HTERT RPE-1 (cell line): ENCODE results near the gene UBQLN4.
"Not testable (repeated sequence)": the region's sequence is repeated elsewhere in the genome, so short reads cannot be mapped to it uniquely, and the experiment has no call there.

Source experiments
- in situ Hi-C: fragments of 300-500 bp; cut with MboI; formaldehyde crosslinking; loops from 4 replicates; pipeline ENCODE4 v1.14.3; 2020; ENCODE audit warnings: low sequenced_read_pairs

The UBQLN4 gene

GRCh38 chr1:156081180-156081916 is 27.8 kb upstream of the UBQLN4 start:
- in situ Hi-C loops = no loop called here

- in situ Hi-C loops = no loop called here
Observed at GRCh38 chr1:156080863-156081179, 27.2 kb upstream of the UBQLN4 start.

- in situ Hi-C loops = no loop called here
Observed at GRCh38 chr1:156080241-156080862, 26.8 kb upstream of the UBQLN4 start.

GRCh38 chr1:156079762-156080161 is 26.2 kb upstream of the UBQLN4 start:
- in situ Hi-C loops = no loop called here

GRCh38 chr1:156078728-156079127 is 25.1 kb upstream of the UBQLN4 start:
- in situ Hi-C loops = no loop called here

GRCh38 chr1:156077430-156077760 is 23.8 kb upstream of the UBQLN4 start:
- in situ Hi-C loops = no loop called here

GRCh38 chr1:156076609-156077429 is 23.2 kb upstream of the UBQLN4 start:
- in situ Hi-C loops = no loop called here

GRCh38 chr1:156075775-156076204 is 22.2 kb upstream of the UBQLN4 start:
- in situ Hi-C loops = no loop called here

GRCh38 chr1:156075162-156075561 is 21.6 kb upstream of the UBQLN4 start:
- in situ Hi-C loops = no loop called here

- in situ Hi-C loops = no loop called here
Observed at GRCh38 chr1:156074661-156075060, 21.1 kb upstream of the UBQLN4 start.

GRCh38 chr1:156073740-156074139 is 20.1 kb upstream of the UBQLN4 start:
- in situ Hi-C loops = no loop called here

GRCh38 chr1:156073110-156073687 is 19.6 kb upstream of the UBQLN4 start:
- in situ Hi-C loops = no loop called here

- in situ Hi-C loops = no loop called here
Observed at GRCh38 chr1:156072251-156072650, 18.7 kb upstream of the UBQLN4 start.

- in situ Hi-C loops = not testable (repeated sequence)
Observed at GRCh38 chr1:156071332-156071816, 17.8 kb upstream of the UBQLN4 start.

- in situ Hi-C loops = no loop called here
Observed at GRCh38 chr1:156070548-156070947, 16.9 kb upstream of the UBQLN4 start.

GRCh38 chr1:156069490-156070455 is 16.2 kb upstream of the UBQLN4 start:
- in situ Hi-C loops = no loop called here

GRCh38 chr1:156067262-156067661 is 13.7 kb upstream of the UBQLN4 start:
- in situ Hi-C loops = no loop called here

- in situ Hi-C loops = no loop called here
Observed at GRCh38 chr1:156065871-156066270, 12.3 kb upstream of the UBQLN4 start.

GRCh38 chr1:156065212-156065611 is 11.6 kb upstream of the UBQLN4 start:
- in situ Hi-C loops = no loop called here

- in situ Hi-C loops = no loop called here
Observed at GRCh38 chr1:156064615-156065014, 11.0 kb upstream of the UBQLN4 start.

- in situ Hi-C loops = no loop called here
Observed at GRCh38 chr1:156063997-156064285, 10.3 kb upstream of the UBQLN4 start.
